GM18951 (cell line): Measurements from ENCODE around the gene IRF9.
"Not testable (repeated sequence)": the region's sequence is repeated elsewhere in the genome, so short reads cannot be mapped to it uniquely, and the experiment has no call there.

Experiments
- POLR2A ChIP-seq: IDR thresholded peaks from 4 replicates; pipeline ENCODE4 v1.6.1; 2011; ENCODE audit warnings: mild to moderate bottlenecking; ENCODE audit not compliant: insufficient read length, insufficient read depth; ENCODE audit errors: extremely low read depth
- in situ Hi-C: fragments of 300-500 bp; cut with MboI; formaldehyde crosslinking; loops from one replicate; pipeline ENCODE4 v1.12.0; 2022; ENCODE audit warnings: low sequenced_read_pairs, mixed read lengths, inconsistent platforms; ENCODE audit not compliant: unreplicated experiment

IRF9 gene

GRCh38 chr14:24192933-24193332 lies 31.9 kb downstream of the IRF9 start:
- no peak for TF ChIP-seq POLR2A
- in situ Hi-C loops, result no loop called here

- in situ Hi-C loops, result no loop called here
These were observed 33.3 kb downstream of the IRF9 start for GRCh38 chr14:24194186-24194872.

GRCh38 chr14:24194873-24195185 lies 33.8 kb downstream of the IRF9 start:
- TF ChIP-seq POLR2A, result no peak
- in situ Hi-C loops, result no loop called here

More at GRCh38 chr14:24194186-24194872, 33.3 kb downstream of the IRF9 start:
- TF ChIP-seq POLR2A, result no peak

- in situ Hi-C loops, result no loop called here
- peak; percentile 68 for TF ChIP-seq POLR2A
These were observed 34.4 kb downstream of the IRF9 start, which contains the start of gene TM9SF1 for GRCh38 chr14:24195186-24196070. Gene TM9SF1 (minus strand): TSS chr14:24195441. CDS start chr14:24195019, 422 bp downstream.

GRCh38 chr14:24196071-24197055 lies 35.3 kb downstream of the IRF9 start:
- in situ Hi-C loops, result no loop called here
- no peak for TF ChIP-seq POLR2A

- no peak for TF ChIP-seq POLR2A
- in situ Hi-C loops, result no loop called here
These were observed 36.0 kb downstream of the IRF9 start for GRCh38 chr14:24197056-24197450.

- in situ Hi-C loops, result no loop called here
- TF ChIP-seq POLR2A, result no peak
These were observed 37.9 kb downstream of the IRF9 start for GRCh38 chr14:24198814-24199524.

- in situ Hi-C loops, result not testable (repeated sequence)
These were observed 41.5 kb downstream of the IRF9 start for GRCh38 chr14:24202538-24202937.

GRCh38 chr14:24203249-24203886 lies 42.3 kb downstream of the IRF9 start:
- in situ Hi-C loops, result not testable (repeated sequence)

- TF ChIP-seq POLR2A, result no peak
- in situ Hi-C loops, result no loop called here
These were observed 43.4 kb downstream of the IRF9 start for GRCh38 chr14:24204163-24205146.
